Neural progenitor cell (in vitro differentiated cells): ENCODE data around the gene SLC43A2. TPM values are rescaled to one million over a fixed set of nuclear protein-coding genes. Genes with fewer than 3 reads are reported as not detected.

Experiments
- DNase-seq: peaks from one replicate; pipeline ENCODE4 v3.0.0-alpha.2; 2016; ENCODE audit warnings: low spot score
- H2AFZ ChIP-seq: fragments of 200-600 bp; sonication (generic); replicated peaks from 2 replicates; pipeline ENCODE4 v1.6.1; 2016; ENCODE audit warnings: antibody characterized with exemption
- H3F3A ChIP-seq: fragments of 200-600 bp; sonication (generic); 2 replicates; pipeline ENCODE4 v1.6.1; 2016; ENCODE audit warnings: antibody characterized with exemption, low read depth
- H3K27ac ChIP-seq: fragments of 200-600 bp; sonication (generic); 2 replicates; pipeline ENCODE4 v1.5.1; 2016; ENCODE audit warnings: mild to moderate bottlenecking
- H3K27me3 ChIP-seq: fragments of 200-600 bp; sonication (generic); 2 replicates; pipeline ENCODE4 v1.6.1; 2016; ENCODE audit warnings: mild to moderate bottlenecking, moderate library complexity
- H3K36me3 ChIP-seq: fragments of 200-600 bp; sonication (generic); 2 replicates; pipeline ENCODE4 v1.5.1; 2016
- H3K4me1 ChIP-seq: fragments of 200-600 bp; sonication (generic); 2 replicates; pipeline ENCODE4 v1.6.1; 2016; ENCODE audit warnings: mixed run types
- H3K4me2 ChIP-seq: fragments of 200-600 bp; sonication (generic); 2 replicates; pipeline ENCODE4 v1.6.1; 2016
- H3K4me3 ChIP-seq: fragments of 200-600 bp; sonication (generic); 2 replicates; pipeline ENCODE4 v1.5.1; 2016
- H3K79me2 ChIP-seq: fragments of 200-600 bp; sonication (generic); 2 replicates; pipeline ENCODE4 v1.6.1; 2016; ENCODE audit warnings: low read depth
- H3K9ac ChIP-seq: fragments of 200-600 bp; sonication (generic); 2 replicates; pipeline ENCODE4 v1.6.1; 2016
- H3K9me3 ChIP-seq: fragments of 200-600 bp; sonication (generic); 2 replicates; pipeline ENCODE4 v1.5.1; 2016; ENCODE audit warnings: low read depth
- H4K20me1 ChIP-seq: fragments of 200-600 bp; sonication (generic); 2 replicates; pipeline ENCODE4 v1.6.1; 2016; ENCODE audit warnings: low read depth
- H3K27ac Mint-ChIP-seq: 3 replicates; pipeline ENCODE4 v1.8.0; 2021; ENCODE audit warnings: mixed read lengths
- H3K27me3 Mint-ChIP-seq: 2 replicates; pipeline ENCODE4 v1.8.0; 2022; ENCODE audit warnings: low read depth, mild to moderate bottlenecking, inconsistent platforms, moderate library complexity, mixed read lengths; ENCODE audit not compliant: insufficient read depth
- H3K36me3 Mint-ChIP-seq: 3 replicates; pipeline ENCODE4 v1.8.0; 2021; ENCODE audit warnings: mixed read lengths
- H3K4me1 Mint-ChIP-seq: 3 replicates; pipeline ENCODE4 v1.8.0; 2021; ENCODE audit warnings: mixed read lengths
- H3K4me3 Mint-ChIP-seq: 3 replicates; pipeline ENCODE4 v1.8.0; 2021; ENCODE audit warnings: mild to moderate bottlenecking, moderate library complexity, mixed read lengths
- H3K9me3 Mint-ChIP-seq: 3 replicates; pipeline ENCODE4 v1.8.0; 2020; ENCODE audit warnings: mixed read lengths
- CTCF ChIP-seq: fragments of 200-600 bp; sonication (generic); IDR thresholded peaks from 2 replicates; pipeline ENCODE4 v1.5.1; 2017; ENCODE audit warnings: antibody characterized with exemption, mild to moderate bottlenecking
- EZH2 ChIP-seq: fragments of 200-600 bp; sonication (generic); IDR thresholded peaks from 2 replicates; pipeline ENCODE4 v1.6.1; 2017; ENCODE audit warnings: antibody characterized with exemption, mild to moderate bottlenecking, moderate library complexity
- EZH2phosphoT487 ChIP-seq: fragments of 200-600 bp; sonication (generic); IDR thresholded peaks from 2 replicates; pipeline ENCODE4 v1.6.1; 2017; ENCODE audit warnings: antibody characterized with exemption
- total RNA-seq: library from RNA; depleted of rRNA; stranded (reverse); fragments of >200 nt; gene quantifications from 2 replicates; pipeline ENCODE4 v1.2.3, GENCODE V29; 2015; ENCODE audit warnings: low replicate concordance

Gene SLC43A2
- total RNA-seq, 1 donor from 2014 or later, result 6.8 TPM

- Histone ChIP-seq H4K20me1 (no peaks in the 10 kb centered on the region), H3K4me3 (no peak overlapping the region), H3F3A (no peaks in the 10 kb centered on the region), H3K9me3 (no peaks in the 10 kb centered on the region), H3K27ac (no peak overlapping the region), H3K27me3 (no peaks in the 10 kb centered on the region), H3K36me3 (no peaks in the 10 kb centered on the region), H2AFZ (no peak overlapping the region), H3K9ac (no peak overlapping the region), H3K79me2 (no peaks in the 10 kb centered on the region), H3K4me1 (peaks cover 10% of the 10 kb centered on the region), H3K4me2 (no peak overlapping the region)
- Mint-ChIP-seq H3K27me3 (peaks cover 3% of the 10 kb centered on the region), H3K9me3 (no peaks in the 10 kb centered on the region), H3K36me3 (peaks cover 7% of the 10 kb centered on the region), H3K27ac (peak overlapping the region; percentile 85), H3K4me1 (peaks cover 15% of the 10 kb centered on the region), H3K4me3 (peak overlapping the region; percentile 70)
- TF ChIP-seq EZH2phosphoT487 (no peak), CTCF (no peak), EZH2 (no peak)
- DNase-seq, result no peak
These were observed 10.9 kb downstream of the SLC43A2 start for GRCh38 chr17:1617620-1618174.

GRCh38 chr17:1616101-1616500 lies 12.5 kb downstream of the SLC43A2 start:
- no peaks in the 10 kb centered on the region for H3K79me2 ChIP-seq
- H3K27me3 ChIP-seq, result no peaks in the 10 kb centered on the region
- no peaks in the 10 kb centered on the region for H3K9me3 Mint-ChIP-seq
- no peaks in the 10 kb centered on the region for H4K20me1 ChIP-seq
- H3K27ac Mint-ChIP-seq, result no peak overlapping the region
- H3K4me1 Mint-ChIP-seq, result peaks cover 12% of the 10 kb centered on the region
- H3K27ac ChIP-seq, result no peak overlapping the region
- peaks cover 5% of the 10 kb centered on the region for H3K4me1 ChIP-seq
- H3K9ac ChIP-seq, result no peak overlapping the region
- no peaks in the 10 kb centered on the region for H3F3A ChIP-seq
- no peak for TF ChIP-seq CTCF
- H2AFZ ChIP-seq, result no peak overlapping the region
- H3K4me2 ChIP-seq, result no peak overlapping the region
- H3K36me3 Mint-ChIP-seq, result peaks cover 7% of the 10 kb centered on the region
- H3K36me3 ChIP-seq, result no peaks in the 10 kb centered on the region
- DNase-seq, result no peak
- no peaks in the 10 kb centered on the region for H3K9me3 ChIP-seq
- H3K27me3 Mint-ChIP-seq, result peaks cover 3% of the 10 kb centered on the region
- no peak overlapping the region for H3K4me3 ChIP-seq
- H3K4me3 Mint-ChIP-seq, result no peak overlapping the region

GRCh38 chr17:1612400-1612799 lies 16.2 kb downstream of the SLC43A2 start:
- Histone ChIP-seq H3K36me3 (no peaks in the 10 kb centered on the region), H4K20me1 (no peaks in the 10 kb centered on the region), H2AFZ (no peak overlapping the region), H3K79me2 (no peaks in the 10 kb centered on the region), H3F3A (no peaks in the 10 kb centered on the region), H3K9ac (no peak overlapping the region), H3K4me2 (no peak overlapping the region), H3K4me1 (no peaks in the 10 kb centered on the region), H3K27ac (no peak overlapping the region), H3K9me3 (no peaks in the 10 kb centered on the region), H3K4me3 (no peak overlapping the region), H3K27me3 (no peaks in the 10 kb centered on the region)
- no peak overlapping the region for H3K4me3 Mint-ChIP-seq
- no peak overlapping the region for H3K27ac Mint-ChIP-seq
- H3K4me1 Mint-ChIP-seq, result peaks cover 1% of the 10 kb centered on the region
- no peaks in the 10 kb centered on the region for H3K9me3 Mint-ChIP-seq
- H3K27me3 Mint-ChIP-seq, result no peaks in the 10 kb centered on the region
- peaks cover 6% of the 10 kb centered on the region for H3K36me3 Mint-ChIP-seq
- TF ChIP-seq EZH2phosphoT487 (no peak), CTCF (no peak), EZH2 (no peak)
- no peak for DNase-seq
